Heart left ventricle (tissue), 13 donors: ENCODE measurements around the gene VGLL4.

ENCODE experiments used
- CTCF ChIP-seq, 12 donors: fragments of 200-600 bp; sonication (generic) in 4 of 12; IDR thresholded peaks; one replicate each; pipeline versions ENCODE4 v1.5.0 to v1.8.0; 2018 to 2022; ENCODE audit warnings: antibody characterized with exemption in 12 of 12, mild to moderate bottlenecking in 5 of 12
- POLR2A ChIP-seq, 2 donors: fragments of 450-650 bp; IDR thresholded peaks; one replicate each; pipeline ENCODE4 v1.6.1; 2017; ENCODE audit warnings: antibody characterized with exemption in 2 of 2, mild to moderate bottlenecking in 2 of 2, moderate library complexity in 2 of 2
- donor health status: ischemic (EF 13 %, LVEDD 7.1; RV severe dilation, severe dysfunction).
- donor health status: DM: no; HTN: yes; CAD: no.
- donor health status: DM: no; HTN: no; CAD: no.
- donor health status: ischemic (EF 25% LVEDD 6.9; RV normal size, moderate dysfunction).
- donor health status: ischemic (EF 25% LVEDD 5.7; RV mildly dilated, moderate dysfunction).
- donor health status: ischemic (EF 35%, LVEDD 5.7; RV mildly dilated, moderate dysfunction).
- donor health status: nonischemic (EF 11% LVEDD 7.7; RV severe dilation, severe dysfunction).
- donor health status: DM: yes; HTN: yes; CAD: no.
- donor health status: PGD.
- donor health status: ischemic (EF 29% LVEDD 5.4; RV normal size, mild dysfunction).
- donor health status: nonischemic (EF 23%, LVEDD 6.1; RV moderate dilation, normal function).

GRCh38 chr3:11624704-11625375, 18.9 kb downstream of the VGLL4 start:
- TF ChIP-seq CTCF (IDR thresholded peaks at IDR 0.05) (no peak), POLR2A (IDR thresholded peaks at IDR 0.05) (no peak)
